ENCODE data around the gene ANKS1A. TPM values are rescaled to one million over a fixed set of nuclear protein-coding genes. Genes with fewer than 3 reads are reported as not detected.

Gene ANKS1A
- total RNA-seq, 3 donors from 2014 or later: 30.0 to 62.4 (median 33.3) TPM

GRCh38 chr6:35049156-35049735, 160.2 kb downstream of the ANKS1A start:
- Histone ChIP-seq H3K4me3 (no peak overlapping the region), H3K36me3 (ENCODE audit: low read depth) (no peaks in the 10 kb centered on the region), H3K9me3 (no peaks in the 10 kb centered on the region), H3K4me1 (ENCODE audit: low read depth) (peaks cover 44% of the 10 kb centered on the region)
- TF ChIP-seq, protein P1, sequence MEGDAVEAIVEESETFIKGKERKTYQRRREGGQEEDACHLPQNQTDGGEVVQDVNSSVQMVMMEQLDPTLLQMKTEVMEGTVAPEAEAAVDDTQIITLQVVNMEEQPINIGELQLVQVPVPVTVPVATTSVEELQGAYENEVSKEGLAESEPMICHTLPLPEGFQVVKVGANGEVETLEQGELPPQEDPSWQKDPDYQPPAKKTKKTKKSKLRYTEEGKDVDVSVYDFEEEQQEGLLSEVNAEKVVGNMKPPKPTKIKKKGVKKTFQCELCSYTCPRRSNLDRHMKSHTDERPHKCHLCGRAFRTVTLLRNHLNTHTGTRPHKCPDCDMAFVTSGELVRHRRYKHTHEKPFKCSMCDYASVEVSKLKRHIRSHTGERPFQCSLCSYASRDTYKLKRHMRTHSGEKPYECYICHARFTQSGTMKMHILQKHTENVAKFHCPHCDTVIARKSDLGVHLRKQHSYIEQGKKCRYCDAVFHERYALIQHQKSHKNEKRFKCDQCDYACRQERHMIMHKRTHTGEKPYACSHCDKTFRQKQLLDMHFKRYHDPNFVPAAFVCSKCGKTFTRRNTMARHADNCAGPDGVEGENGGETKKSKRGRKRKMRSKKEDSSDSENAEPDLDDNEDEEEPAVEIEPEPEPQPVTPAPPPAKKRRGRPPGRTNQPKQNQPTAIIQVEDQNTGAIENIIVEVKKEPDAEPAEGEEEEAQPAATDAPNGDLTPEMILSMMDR (IDR thresholded peaks at IDR 0.05): no peak
- DNase-seq (peak in 1 of 3 donors; percentile 31), ATAC-seq (no peak)
- intact Hi-C loops (cut with DNase I, micrococcal nuclease): no loop called here

GRCh38 chr6:35049900-35050756, 161.1 kb downstream of the ANKS1A start:
- no peaks in the 10 kb centered on the region for H3K36me3 ChIP-seq (ENCODE audit: low read depth)
- peak; percentile 63 to 75 (median 66) for DNase-seq
- H3K4me1 ChIP-seq (ENCODE audit: low read depth): peaks cover 38% of the 10 kb centered on the region
- ATAC-seq: peak; percentile 45
- intact Hi-C loops (cut with DNase I, micrococcal nuclease): no loop called here
- H3K4me3 ChIP-seq: no peak overlapping the region
- no peaks in the 10 kb centered on the region for H3K9me3 ChIP-seq
- TF ChIP-seq, protein P1 (IDR thresholded peaks at IDR 0.05): no peak

- H3K4me3 ChIP-seq: no peak overlapping the region
- H3K4me1 ChIP-seq (ENCODE audit: low read depth): peaks cover 31% of the 10 kb centered on the region
- intact Hi-C loops (cut with DNase I, micrococcal nuclease): no loop called here
- ATAC-seq: no peak
- no peaks in the 10 kb centered on the region for H3K36me3 ChIP-seq (ENCODE audit: low read depth)
- TF ChIP-seq, protein P1 (IDR thresholded peaks at IDR 0.05): no peak
- H3K9me3 ChIP-seq: no peaks in the 10 kb centered on the region
- DNase-seq: peak in 1 of 3 donors; percentile 26
Measured at GRCh38 chr6:35050757-35051330, 161.8 kb downstream of the ANKS1A start.

- TF ChIP-seq, protein P1 (IDR thresholded peaks at IDR 0.05): no peak
- ATAC-seq (no peak), DNase-seq (peak in 1 of 3 donors; percentile 8)
- Histone ChIP-seq H3K4me3 (no peak overlapping the region), H3K4me1 (ENCODE audit: low read depth) (peaks cover 26% of the 10 kb centered on the region), H3K9me3 (no peaks in the 10 kb centered on the region), H3K36me3 (ENCODE audit: low read depth) (no peaks in the 10 kb centered on the region)
- intact Hi-C loops (cut with DNase I, micrococcal nuclease): no loop called here
Measured at GRCh38 chr6:35051396-35051795, 162.3 kb downstream of the ANKS1A start.

DNA sequence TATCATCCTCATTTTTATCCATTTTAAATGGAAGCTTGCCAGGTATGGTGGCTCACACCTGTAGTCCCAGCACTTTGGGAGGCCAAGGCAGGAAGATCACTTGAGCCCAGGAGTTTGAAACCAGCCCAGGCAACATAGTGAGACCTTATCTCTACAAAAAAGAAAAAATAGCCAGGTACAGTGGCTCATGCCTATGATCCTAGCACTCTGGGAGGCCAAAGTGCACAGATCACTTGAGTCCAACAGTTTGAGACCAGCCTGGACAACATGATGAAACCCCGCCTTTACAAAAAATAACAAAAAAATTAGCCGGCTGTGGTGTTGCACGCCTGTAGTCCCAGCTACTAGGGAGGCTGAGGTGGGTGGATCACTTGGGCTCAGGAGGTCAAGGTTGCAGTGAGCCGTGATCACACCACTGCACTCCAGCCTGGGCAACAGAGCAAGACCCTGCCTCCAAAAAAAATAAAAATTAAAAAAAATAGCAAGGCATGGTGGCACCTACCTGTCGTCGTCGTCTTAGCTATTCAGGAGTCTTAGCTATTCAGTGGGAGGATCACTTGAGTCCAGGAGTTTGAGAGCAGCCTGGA, 163.0 kb downstream of the ANKS1A start:
- intact Hi-C loops (cut with DNase I, micrococcal nuclease): no loop called here
- no peak for ATAC-seq

More for the DNA sequence above, 163.0 kb downstream of the ANKS1A start:
- DNase-seq: peak in 1 of 3 donors; percentile 4
- Histone ChIP-seq H3K4me1 (ENCODE audit: low read depth) (peaks cover 19% of the 10 kb centered on the region), H3K36me3 (ENCODE audit: low read depth) (no peaks in the 10 kb centered on the region), H3K4me3 (no peak overlapping the region), H3K9me3 (no peaks in the 10 kb centered on the region)
- TF ChIP-seq, protein P1 (IDR thresholded peaks at IDR 0.05): no peak

Measured in mucosa of descending colon (tissue), 3 donors.